ENCODE measurements around the gene FAM210B.

The FAM210B gene

DNA sequence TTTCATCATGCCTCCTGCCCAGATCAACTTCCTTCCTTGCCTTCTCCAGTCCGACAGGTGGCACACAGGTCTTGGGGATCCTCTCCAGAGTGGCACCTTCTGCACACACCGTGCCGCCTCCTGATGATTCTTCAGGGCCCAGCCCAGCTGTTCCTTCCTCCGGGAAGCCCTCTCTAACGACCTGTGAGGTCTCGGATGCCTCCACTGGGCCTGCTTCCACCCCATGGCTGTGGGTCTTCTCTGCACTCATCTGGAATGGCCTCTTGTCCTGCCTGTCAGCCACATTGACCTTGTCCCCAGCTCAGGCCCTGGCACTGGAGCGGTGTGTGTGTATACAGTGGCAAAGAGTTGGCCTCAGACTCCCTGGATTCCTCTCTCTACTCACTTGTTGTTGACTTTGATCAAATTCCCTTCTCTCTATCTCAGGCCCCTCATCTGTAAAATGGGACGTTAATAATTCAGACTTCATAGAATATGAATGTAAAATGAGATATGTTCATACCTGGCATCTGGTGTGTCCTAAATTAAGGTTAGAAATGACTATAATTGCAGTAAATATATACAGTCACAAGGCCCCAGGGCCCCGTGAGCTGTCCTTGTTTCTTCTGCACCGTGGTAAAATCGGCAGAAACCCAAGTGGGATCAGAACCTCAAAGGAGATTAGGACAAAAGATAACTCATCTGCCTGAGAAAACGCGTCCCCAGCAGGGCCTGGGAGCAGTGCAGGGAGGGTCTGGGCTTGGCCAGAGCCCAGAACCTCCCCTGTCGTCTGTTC lies 1.5 kb downstream of the FAM210B start:
- H3K9me3 ChIP-seq (ENCODE audit: control extremely low read depth in 1 of 5, control insufficient read depth in 4 of 5, insufficient read depth in 2 of 5, low read depth in 1 of 5, low read length in 4 of 5) = no peaks in the 10 kb centered on the region
- no peaks in the 10 kb centered on the region for H3K27me3 ChIP-seq (replicated peaks in 2 of 5; ENCODE audit: control insufficient read depth in 4 of 5, insufficient read depth in 5 of 5, low read length in 4 of 5)
- CTCF ChIA-PET = interaction anchor here (0.7 to 2.5 kb wide), 5 partner anchors 11 to 41 kb away, joined by 3 to 7 read pairs (median 4); no protein-coding TSS in a partner anchor
- no peak for DNase-seq
- WGBS (ENCODE audit: insufficient coverage) = 97% methylated on average over 13 of the region's 14 CpGs
- H3K36me3 ChIP-seq (ENCODE audit: control insufficient read depth in 4 of 4, insufficient read depth in 4 of 4, low read length in 3 of 4) = peaks cover 0 to 3% (median under 1%) of the 10 kb centered on the region in 4 experiments
- peaks cover 0 to 26% (median 18%) of the 10 kb centered on the region in 4 experiments for H3K4me1 ChIP-seq (ENCODE audit: control extremely low read depth in 1 of 4, control insufficient read depth in 4 of 4, insufficient read depth in 4 of 4, low read length in 3 of 4)
- H3K27ac ChIP-seq (ENCODE audit: insufficient read depth in 1 of 2, low read depth in 1 of 2, low read length in 2 of 2, poor library complexity in 1 of 2, severe bottlenecking in 2 of 2) = peak overlapping the region in 1 of 2 experiments; percentile 57
- H3K4me3 ChIP-seq (ENCODE audit: control insufficient read depth in 1 of 7, extremely low read depth in 1 of 7, insufficient read depth in 4 of 7, low read depth in 2 of 7, low read length in 6 of 7) = peak overlapping the region in 5 of 7 experiments; percentile 72 to 91 (median 83)
- POLR2A ChIA-PET = no interaction called here

DNA sequence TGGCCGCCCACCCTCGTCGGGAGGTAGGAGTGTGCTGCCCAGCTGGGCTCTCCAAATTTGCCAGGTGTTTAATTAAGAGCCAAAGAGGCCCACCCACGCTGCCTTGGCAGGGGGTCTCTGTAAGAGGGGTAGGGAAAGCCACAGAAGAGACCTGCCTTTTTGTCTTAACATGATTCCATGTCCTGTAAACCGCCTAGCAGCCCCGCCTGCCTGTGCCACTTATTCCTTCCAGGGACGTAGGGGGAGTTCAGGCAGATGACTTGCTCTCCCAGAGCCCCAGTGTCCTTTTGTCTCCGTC lies 2.1 kb downstream of the FAM210B start:
- ChIA-PET POLR2A (no interaction called here), CTCF (interaction anchor here (2.5 kb wide), 1 partner anchor 12 kb away, joined by 7 read pairs; no protein-coding TSS in a partner anchor)
- peaks cover 0 to 5% (median 1%) of the 10 kb centered on the region in 4 experiments for H3K36me3 ChIP-seq (ENCODE audit: control insufficient read depth in 4 of 4, insufficient read depth in 4 of 4, low read length in 3 of 4)
- peaks cover 0 to 26% (median 18%) of the 10 kb centered on the region in 4 experiments for H3K4me1 ChIP-seq (ENCODE audit: control extremely low read depth in 1 of 4, control insufficient read depth in 4 of 4, insufficient read depth in 4 of 4, low read length in 3 of 4)
- H3K27ac ChIP-seq (ENCODE audit: insufficient read depth in 1 of 2, low read depth in 1 of 2, low read length in 2 of 2, poor library complexity in 1 of 2, severe bottlenecking in 2 of 2) = peak overlapping the region in 1 of 2 experiments; percentile 57
- no peaks in the 10 kb centered on the region for H3K9me3 ChIP-seq (ENCODE audit: control extremely low read depth in 1 of 5, control insufficient read depth in 4 of 5, insufficient read depth in 2 of 5, low read depth in 1 of 5, low read length in 4 of 5)
- H3K4me3 ChIP-seq (ENCODE audit: control insufficient read depth in 1 of 7, extremely low read depth in 1 of 7, insufficient read depth in 4 of 7, low read depth in 2 of 7, low read length in 6 of 7) = no peak overlapping the region
- 100% methylated on average over 7 of the region's 8 CpGs for WGBS (ENCODE audit: insufficient coverage)
- no peaks in the 10 kb centered on the region for H3K27me3 ChIP-seq (replicated peaks in 2 of 5; ENCODE audit: control insufficient read depth in 4 of 5, insufficient read depth in 5 of 5, low read length in 4 of 5)
- DNase-seq = no peak

- peak overlapping the region in 1 of 2 experiments; percentile 34 for H3K27ac ChIP-seq (ENCODE audit: insufficient read depth in 1 of 2, low read depth in 1 of 2, low read length in 2 of 2, poor library complexity in 1 of 2, severe bottlenecking in 2 of 2)
- H3K36me3 ChIP-seq (ENCODE audit: control insufficient read depth in 4 of 4, insufficient read depth in 4 of 4, low read length in 3 of 4) = peaks cover 0 to 14% (median 3%) of the 10 kb centered on the region in 4 experiments
- H3K4me3 ChIP-seq (ENCODE audit: control insufficient read depth in 1 of 7, extremely low read depth in 1 of 7, insufficient read depth in 4 of 7, low read depth in 2 of 7, low read length in 6 of 7) = no peak overlapping the region
- DNase-seq = no peak
- H3K27me3 ChIP-seq (replicated peaks in 2 of 5; ENCODE audit: control insufficient read depth in 4 of 5, insufficient read depth in 5 of 5, low read length in 4 of 5) = no peaks in the 10 kb centered on the region
- POLR2A ChIA-PET = interaction anchor here (0.6 kb wide), 1 partner anchor 19 kb away, joined by 3 read pairs; no protein-coding TSS in a partner anchor
- peaks cover 0 to 26% (median 18%) of the 10 kb centered on the region in 4 experiments for H3K4me1 ChIP-seq (ENCODE audit: control extremely low read depth in 1 of 4, control insufficient read depth in 4 of 4, insufficient read depth in 4 of 4, low read length in 3 of 4)
- no peaks in the 10 kb centered on the region for H3K9me3 ChIP-seq (ENCODE audit: control extremely low read depth in 1 of 5, control insufficient read depth in 4 of 5, insufficient read depth in 2 of 5, low read depth in 1 of 5, low read length in 4 of 5)
- CTCF ChIA-PET = interaction anchor here (1.3 to 2.5 kb wide), 3 partner anchors 11 to 22 kb away, joined by 3 to 7 read pairs (median 4); no protein-coding TSS in a partner anchor
- WGBS (ENCODE audit: insufficient coverage) = no CpG with 5 or more reads among the region's 8 CpGs
These were observed 3.1 kb downstream of the FAM210B start for GRCh38 chr20:56361900-56362299.

DNA sequence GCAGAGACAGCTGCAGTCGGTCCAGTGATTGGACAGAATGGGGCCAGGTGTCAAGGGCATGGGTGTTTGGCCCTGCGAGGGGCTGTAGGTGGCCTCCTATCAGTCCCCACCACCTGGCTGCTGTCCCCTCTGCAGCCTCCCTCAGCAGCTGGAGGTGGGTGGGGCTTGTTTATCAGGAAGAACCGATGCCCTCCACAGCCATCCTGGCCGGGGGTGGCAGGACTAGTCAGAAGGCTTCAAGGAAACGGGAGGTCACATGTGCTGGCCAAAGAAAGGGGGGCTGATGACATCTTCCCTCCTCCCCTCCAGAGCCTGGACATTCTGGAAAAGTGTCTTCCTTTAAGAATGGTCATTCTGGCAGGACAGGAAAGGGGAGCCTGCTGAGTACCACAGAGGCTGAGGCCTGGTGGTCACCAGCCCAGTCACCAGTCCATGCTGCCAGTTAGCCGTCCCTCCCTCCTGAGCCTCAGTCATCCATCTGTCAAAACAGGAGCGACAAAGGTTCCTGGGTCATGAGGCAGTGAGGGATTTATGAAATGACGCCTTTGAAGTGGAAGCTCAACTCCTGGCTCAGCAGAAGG lies 4.1 kb downstream of the FAM210B start:
- CTCF ChIA-PET = interaction anchor here (1.3 to 2.5 kb wide), 3 partner anchors 10 to 21 kb away, joined by 3 to 7 read pairs (median 4); no protein-coding TSS in a partner anchor

GRCh38 chr20:56363491-56363890 lies 4.7 kb downstream of the FAM210B start:
- POLR2A ChIA-PET = no interaction called here
- 98% methylated on average over 6 of the region's 6 CpGs for WGBS (ENCODE audit: insufficient coverage)

More for the DNA sequence above, 4.1 kb downstream of the FAM210B start:
- Histone ChIP-seq H3K36me3 (ENCODE audit: control insufficient read depth in 4 of 4, insufficient read depth in 4 of 4, low read length in 3 of 4) (peaks cover 0 to 20% (median 3%) of the 10 kb centered on the region in 4 experiments), H3K4me3 (ENCODE audit: control insufficient read depth in 1 of 7, extremely low read depth in 1 of 7, insufficient read depth in 4 of 7, low read depth in 2 of 7, low read length in 6 of 7) (no peak overlapping the region), H3K9me3 (ENCODE audit: control extremely low read depth in 1 of 5, control insufficient read depth in 4 of 5, insufficient read depth in 2 of 5, low read depth in 1 of 5, low read length in 4 of 5) (no peaks in the 10 kb centered on the region), H3K4me1 (ENCODE audit: control extremely low read depth in 1 of 4, control insufficient read depth in 4 of 4, insufficient read depth in 4 of 4, low read length in 3 of 4) (peaks cover 0 to 26% (median 18%) of the 10 kb centered on the region in 4 experiments), H3K27ac (ENCODE audit: insufficient read depth in 1 of 2, low read depth in 1 of 2, low read length in 2 of 2, poor library complexity in 1 of 2, severe bottlenecking in 2 of 2) (peak overlapping the region in 1 of 2 experiments; percentile 40), H3K27me3 (replicated peaks in 2 of 5; ENCODE audit: control insufficient read depth in 4 of 5, insufficient read depth in 5 of 5, low read length in 4 of 5) (no peaks in the 10 kb centered on the region)
- WGBS (ENCODE audit: insufficient coverage) = 33% methylated on average over 3 of the region's 8 CpGs
- POLR2A ChIA-PET = interaction anchor here (0.6 kb wide), 1 partner anchor 18 kb away, joined by 3 read pairs; no protein-coding TSS in a partner anchor
- DNase-seq = peak; percentile 56 to 92 (median 86)

GRCh38 chr20:56368351-56369134 lies 9.8 kb downstream of the FAM210B start:
- 96% methylated on average over 4 of the region's 6 CpGs for WGBS (ENCODE audit: insufficient coverage)
- Histone ChIP-seq H3K4me3 (ENCODE audit: control insufficient read depth in 1 of 7, extremely low read depth in 1 of 7, insufficient read depth in 4 of 7, low read depth in 2 of 7, low read length in 6 of 7) (no peak overlapping the region), H3K36me3 (ENCODE audit: control insufficient read depth in 4 of 4, insufficient read depth in 4 of 4, low read length in 3 of 4) (peaks cover 2 to 49% (median 31%) of the 10 kb centered on the region in 4 experiments), H3K4me1 (ENCODE audit: control extremely low read depth in 1 of 4, control insufficient read depth in 4 of 4, insufficient read depth in 4 of 4, low read length in 3 of 4) (no peaks in the 10 kb centered on the region), H3K9me3 (ENCODE audit: control extremely low read depth in 1 of 5, control insufficient read depth in 4 of 5, insufficient read depth in 2 of 5, low read depth in 1 of 5, low read length in 4 of 5) (no peaks in the 10 kb centered on the region), H3K27ac (ENCODE audit: insufficient read depth in 1 of 2, low read depth in 1 of 2, low read length in 2 of 2, poor library complexity in 1 of 2, severe bottlenecking in 2 of 2) (no peak overlapping the region), H3K27me3 (replicated peaks in 2 of 5; ENCODE audit: control insufficient read depth in 4 of 5, insufficient read depth in 5 of 5, low read length in 4 of 5) (no peaks in the 10 kb centered on the region)
- no peak for DNase-seq
- ChIA-PET POLR2A (no interaction called here), CTCF (interaction anchor here (1.1 kb wide), 1 partner anchor 13 kb away, joined by 3 read pairs; no protein-coding TSS in a partner anchor)

More at GRCh38 chr20:56363491-56363890, 4.7 kb downstream of the FAM210B start:
- no peak overlapping the region for H3K4me3 ChIP-seq (ENCODE audit: control insufficient read depth in 1 of 7, extremely low read depth in 1 of 7, insufficient read depth in 4 of 7, low read depth in 2 of 7, low read length in 6 of 7)
- no peaks in the 10 kb centered on the region for H3K9me3 ChIP-seq (ENCODE audit: control extremely low read depth in 1 of 5, control insufficient read depth in 4 of 5, insufficient read depth in 2 of 5, low read depth in 1 of 5, low read length in 4 of 5)
- H3K4me1 ChIP-seq (ENCODE audit: control extremely low read depth in 1 of 4, control insufficient read depth in 4 of 4, insufficient read depth in 4 of 4, low read length in 3 of 4) = peaks cover 0 to 26% (median 16%) of the 10 kb centered on the region in 4 experiments
- peaks cover 0 to 21% (median 3%) of the 10 kb centered on the region in 4 experiments for H3K36me3 ChIP-seq (ENCODE audit: control insufficient read depth in 4 of 4, insufficient read depth in 4 of 4, low read length in 3 of 4)
- CTCF ChIA-PET = interaction anchor here (0.8 to 1.6 kb wide), 2 partner anchors 21 to 32 kb away, joined by 3 read pairs; no protein-coding TSS in a partner anchor
- DNase-seq = no peak
- no peak overlapping the region for H3K27ac ChIP-seq (ENCODE audit: insufficient read depth in 1 of 2, low read depth in 1 of 2, low read length in 2 of 2, poor library complexity in 1 of 2, severe bottlenecking in 2 of 2)
- no peaks in the 10 kb centered on the region for H3K27me3 ChIP-seq (replicated peaks in 2 of 5; ENCODE audit: control insufficient read depth in 4 of 5, insufficient read depth in 5 of 5, low read length in 4 of 5)

Data from common myeloid progenitor, CD34-positive (primary cell).